ENCODE results near the gene BRF1.

Gene BRF1

GRCh38 chr14:105207460-105207901, 93.3 kb downstream of the BRF1 start:
- in situ Hi-C loops (cut with MboI; ENCODE audit: low pct_unique_long_range_greater_than_20kb, low sequenced_read_pairs, unreplicated experiment) = no loop called here
- DNase-seq (ENCODE audit: low spot score) = no peak
- no peak for TF ChIP-seq CTCF (IDR thresholded peaks at IDR 0.05; ENCODE audit: extremely low read depth, insufficient read depth, missing control alignments)

GRCh38 chr14:105206873-105207272, 93.9 kb downstream of the BRF1 start:
- no peak for TF ChIP-seq CTCF (IDR thresholded peaks at IDR 0.05; ENCODE audit: extremely low read depth, insufficient read depth, missing control alignments)
- no peak for DNase-seq (ENCODE audit: low spot score)
- in situ Hi-C loops (cut with MboI; ENCODE audit: low pct_unique_long_range_greater_than_20kb, low sequenced_read_pairs, unreplicated experiment) = no loop called here

- DNase-seq (ENCODE audit: low spot score) = no peak
- TF ChIP-seq CTCF (IDR thresholded peaks at IDR 0.05; ENCODE audit: extremely low read depth, insufficient read depth, missing control alignments) = no peak
- in situ Hi-C loops (cut with MboI; ENCODE audit: low pct_unique_long_range_greater_than_20kb, low sequenced_read_pairs, unreplicated experiment) = no loop called here
Observed at GRCh38 chr14:105205673-105206208, 95.1 kb downstream of the BRF1 start.

- in situ Hi-C loops (cut with MboI; ENCODE audit: low pct_unique_long_range_greater_than_20kb, low sequenced_read_pairs, unreplicated experiment) = no loop called here
- no peak for TF ChIP-seq CTCF (IDR thresholded peaks at IDR 0.05; ENCODE audit: extremely low read depth, insufficient read depth, missing control alignments)
- no peak for DNase-seq (ENCODE audit: low spot score)
Observed at GRCh38 chr14:105204931-105205672, 95.7 kb downstream of the BRF1 start.

- in situ Hi-C loops (cut with MboI; ENCODE audit: low pct_unique_long_range_greater_than_20kb, low sequenced_read_pairs, unreplicated experiment) = no loop called here
- TF ChIP-seq CTCF (IDR thresholded peaks at IDR 0.05; ENCODE audit: extremely low read depth, insufficient read depth, missing control alignments) = no peak
- DNase-seq (ENCODE audit: low spot score) = no peak
Observed at GRCh38 chr14:105204206-105204930, 96.4 kb downstream of the BRF1 start.

GRCh38 chr14:105203701-105204100, 97.1 kb downstream of the BRF1 start:
- DNase-seq (ENCODE audit: low spot score) = no peak
- TF ChIP-seq CTCF (IDR thresholded peaks at IDR 0.05; ENCODE audit: extremely low read depth, insufficient read depth, missing control alignments) = no peak
- in situ Hi-C loops (cut with MboI; ENCODE audit: low pct_unique_long_range_greater_than_20kb, low sequenced_read_pairs, unreplicated experiment) = no loop called here

All from GM13977 (cell line).